Natural killer cell treated with Interleukin-12 subunit alpha and Interleukin-12 subunit beta and Interleukin-15 and Interleukin-18, amount 100 ng/mL, for 72 hours (primary cell): ENCODE data around the gene DEFB114. TPM values are rescaled to one million over a fixed set of nuclear protein-coding genes. Genes with fewer than 3 reads are reported as not detected.

Experiments used
- ATAC-seq, 2 donors: fragments of 150-1000 bp; cut with Tn5 transposase in 1 of 2; sonication (Bioruptor Pico), chemical (Tn5 transposase) in 1 of 2; 2 replicates each; pipeline ENCODE4 v1.10.0; 2021
- DNase-seq: peaks from one replicate; pipeline ENCODE4 v3.0.0; 2022; ENCODE audit warnings: low spot score
- H3K27ac Mint-ChIP-seq, 2 donors: 1 replicate in 1 of 2; 2 replicates in 1 of 2; pipeline ENCODE4 v1.8.0; 2022; ENCODE audit warnings: mixed read lengths in 2 of 2, mild to moderate bottlenecking in 1 of 2, moderate library complexity in 1 of 2
- H3K27me3 Mint-ChIP-seq, 2 donors: 1 replicate in 1 of 2; 2 replicates in 1 of 2; pipeline ENCODE4 v1.8.0; 2022; ENCODE audit warnings: mixed read lengths in 2 of 2
- H3K36me3 Mint-ChIP-seq: one replicate; pipeline ENCODE4 v1.8.0; 2022; ENCODE audit warnings: mixed read lengths
- H3K4me1 Mint-ChIP-seq, 2 donors: 1 replicate in 1 of 2; 2 replicates in 1 of 2; pipeline ENCODE4 v1.8.0; 2022; ENCODE audit warnings: low read depth in 2 of 2, mixed read lengths in 2 of 2, mild to moderate bottlenecking in 1 of 2
- H3K4me3 Mint-ChIP-seq: one replicate; pipeline ENCODE4 v1.8.0; 2022; ENCODE audit warnings: mixed read lengths
- H3K9me3 Mint-ChIP-seq: 2 replicates; pipeline ENCODE4 v1.8.0; 2022; ENCODE audit warnings: mixed read lengths
- total RNA-seq, 2 donors: library from RNA; stranded (reverse); gene quantifications; one replicate each; pipeline ENCODE4 v1.2.3, GENCODE V29; 2022

DEFB114 gene, protein sequence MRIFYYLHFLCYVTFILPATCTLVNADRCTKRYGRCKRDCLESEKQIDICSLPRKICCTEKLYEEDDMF
- total RNA-seq = not detected

DNA sequence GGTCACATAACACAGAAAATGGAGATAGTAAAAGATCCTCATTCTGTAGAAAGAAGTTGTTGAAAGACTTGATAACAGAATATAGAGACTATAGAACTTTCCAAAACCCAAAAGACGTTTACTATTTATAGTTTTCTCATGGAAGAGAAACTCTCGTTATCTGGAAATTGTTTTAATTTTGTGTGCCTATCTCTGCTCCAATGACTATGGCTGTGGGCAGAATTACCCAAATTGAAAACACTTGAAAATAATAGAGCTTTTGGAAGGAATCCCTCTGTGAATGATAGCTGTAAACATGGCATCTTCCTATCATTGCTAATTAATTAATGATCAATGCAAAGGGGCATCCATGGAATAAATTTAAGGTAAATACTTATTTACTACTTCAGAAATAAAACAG, at the start of gene DEFB114:
DEFB114 (minus strand) TSS at position 101 of the 400 bp plus-strand sequence; CDS start at position 42, 59 bp downstream.
- no peak within 1 kb of the TSS for H3K27ac Mint-ChIP-seq
- ATAC-seq (no peak), DNase-seq (no peak)
- no peaks in the 10 kb centered on the region for H3K4me1 Mint-ChIP-seq
- H3K4me3 Mint-ChIP-seq = no peak within 1 kb of the TSS
- no peaks in the 10 kb centered on the region for H3K36me3 Mint-ChIP-seq
- H3K27me3 Mint-ChIP-seq = no peaks in the 10 kb centered on the region
- no peaks in the 10 kb centered on the region for H3K9me3 Mint-ChIP-seq

DNA sequence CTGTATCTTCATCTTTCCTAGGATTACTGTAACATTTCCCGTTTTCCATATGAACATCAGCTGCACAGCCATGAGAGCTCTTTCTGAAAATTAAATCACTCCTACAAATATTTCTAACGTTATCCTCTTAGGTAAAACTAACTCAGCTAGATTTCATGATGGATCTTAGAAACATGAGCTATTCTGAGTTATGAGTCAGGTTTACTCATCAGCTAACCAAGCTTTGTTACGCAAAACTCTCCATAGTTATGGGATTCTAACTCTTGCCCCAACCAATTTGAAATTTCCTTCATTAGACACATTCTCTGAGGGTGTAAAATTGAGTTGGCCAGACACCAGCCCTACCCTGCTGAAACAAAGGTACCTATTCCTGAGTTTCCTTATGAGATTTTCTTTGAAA, 43.9 kb upstream of the DEFB114 start:
- no peak for DNase-seq
- Mint-ChIP-seq H3K36me3 (no peaks in the 10 kb centered on the region), H3K4me1 (no peaks in the 10 kb centered on the region), H3K4me3 (no peak overlapping the region), H3K9me3 (peaks cover 8% of the 10 kb centered on the region), H3K27ac (no peak overlapping the region), H3K27me3 (no peaks in the 10 kb centered on the region)
- ATAC-seq = no peak

DNA sequence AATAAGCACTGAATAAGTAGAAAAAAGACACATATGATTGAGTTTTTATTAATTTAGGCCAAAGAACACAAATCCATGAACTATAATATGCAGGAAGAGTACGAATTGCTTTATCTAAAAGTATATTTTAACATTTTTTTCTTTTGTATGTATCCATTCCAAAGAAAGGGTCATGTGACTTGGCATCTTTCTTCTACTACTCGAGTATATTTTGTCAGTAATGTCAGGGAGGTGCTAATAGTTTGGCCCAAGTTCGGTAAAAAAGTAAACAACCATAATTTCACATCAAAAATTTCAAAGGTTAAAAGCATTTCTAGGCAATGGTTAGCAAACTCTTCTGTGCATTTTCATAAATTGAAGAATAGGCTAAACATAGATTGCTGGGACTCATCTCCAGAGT, 39.2 kb upstream of the DEFB114 start:
- no peaks in the 10 kb centered on the region for H3K4me1 Mint-ChIP-seq
- peaks cover 6% of the 10 kb centered on the region for H3K9me3 Mint-ChIP-seq
- no peak for DNase-seq
- H3K36me3 Mint-ChIP-seq = no peaks in the 10 kb centered on the region
- no peak overlapping the region for H3K27ac Mint-ChIP-seq
- H3K27me3 Mint-ChIP-seq = no peaks in the 10 kb centered on the region
- no peak overlapping the region for H3K4me3 Mint-ChIP-seq
- no peak for ATAC-seq

DNA sequence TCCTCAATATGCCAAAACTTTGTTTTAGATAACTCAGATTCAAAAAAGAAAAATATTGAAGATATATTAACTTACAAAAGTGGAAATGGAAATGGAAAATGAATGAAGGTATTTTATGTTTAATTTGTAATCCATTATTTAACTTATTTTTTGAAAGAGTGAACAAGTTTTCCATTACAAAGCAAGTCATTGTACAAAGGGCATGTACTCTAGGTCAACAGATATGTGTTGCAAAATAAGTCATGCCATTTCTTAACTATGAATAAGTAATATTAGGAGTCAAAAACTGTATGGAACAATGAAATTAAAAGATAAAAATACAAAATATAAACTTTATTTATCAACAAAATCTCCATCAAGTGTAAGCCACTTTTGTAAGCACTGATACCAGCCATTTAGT, 31.3 kb upstream of the DEFB114 start:
- H3K4me3 Mint-ChIP-seq = no peak overlapping the region
- H3K36me3 Mint-ChIP-seq = no peaks in the 10 kb centered on the region
- H3K27ac Mint-ChIP-seq = no peak overlapping the region
- ATAC-seq = no peak
- H3K9me3 Mint-ChIP-seq = peaks cover 9% of the 10 kb centered on the region
- DNase-seq = no peak
- H3K27me3 Mint-ChIP-seq = no peaks in the 10 kb centered on the region
- no peaks in the 10 kb centered on the region for H3K4me1 Mint-ChIP-seq

DNA sequence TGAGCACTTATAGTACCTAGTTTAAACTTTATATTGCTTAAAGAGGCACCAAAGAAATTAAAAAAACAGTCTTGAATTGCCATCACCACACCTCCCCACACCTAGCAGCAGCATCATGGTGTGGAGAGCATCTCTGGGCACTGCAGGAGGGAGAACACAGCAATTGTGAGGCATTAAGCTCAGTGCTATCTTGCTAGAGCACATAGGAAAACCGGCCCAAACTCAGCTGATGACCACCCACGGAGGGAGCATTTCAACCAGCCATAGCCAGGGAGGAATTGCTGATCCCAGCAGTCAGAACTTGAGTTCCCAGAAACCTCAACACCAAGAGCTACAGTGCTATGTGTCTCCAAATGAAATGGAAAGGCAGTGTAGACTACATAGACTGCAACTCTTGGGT, 24.9 kb upstream of the DEFB114 start:
- DNase-seq (no peak), ATAC-seq (no peak)
- no peaks in the 10 kb centered on the region for H3K27me3 Mint-ChIP-seq
- H3K4me1 Mint-ChIP-seq = no peaks in the 10 kb centered on the region
- H3K36me3 Mint-ChIP-seq = no peaks in the 10 kb centered on the region
- no peak overlapping the region for H3K27ac Mint-ChIP-seq
- H3K9me3 Mint-ChIP-seq = peaks cover 9% of the 10 kb centered on the region
- no peak overlapping the region for H3K4me3 Mint-ChIP-seq

DNA sequence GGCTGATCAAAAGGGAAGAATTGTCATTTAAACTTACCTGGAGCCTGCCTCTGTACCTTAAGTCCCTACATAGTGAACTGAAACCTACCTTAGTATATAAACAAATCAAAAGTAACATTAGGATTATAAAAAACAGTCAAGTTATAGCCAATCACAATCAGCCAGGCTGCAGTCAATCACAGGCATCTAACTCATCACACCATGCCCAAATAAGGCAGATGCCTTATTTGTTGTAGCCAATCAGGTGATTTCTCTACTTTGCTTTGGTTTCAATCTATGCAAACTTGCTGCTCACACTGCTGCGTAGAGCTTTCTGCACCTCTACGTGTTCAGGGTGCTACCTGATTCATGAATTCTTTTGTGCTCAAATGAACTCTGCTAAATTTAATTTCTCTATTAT, 23.8 kb upstream of the DEFB114 start:
- H3K27ac Mint-ChIP-seq = no peak overlapping the region
- no peak for ATAC-seq

DNA sequence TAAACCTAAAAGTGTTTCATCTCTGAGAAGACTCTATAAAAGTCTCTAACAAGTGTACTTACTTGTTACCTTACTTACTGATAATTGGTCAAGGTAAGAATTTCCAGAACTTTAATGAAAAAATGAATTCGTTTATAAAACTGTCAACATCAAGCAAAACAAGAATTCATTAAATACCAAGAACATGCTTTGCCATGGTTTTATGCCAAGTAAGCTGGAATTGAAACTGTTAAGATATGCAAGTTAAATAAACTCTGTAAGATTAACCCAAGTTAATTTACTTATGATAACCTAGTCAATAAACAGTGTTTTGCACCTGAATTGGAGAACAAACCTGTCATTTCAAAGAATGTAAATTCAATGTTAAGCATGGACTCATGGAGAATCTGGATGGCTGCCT, 22.6 kb upstream of the DEFB114 start:
- Mint-ChIP-seq H3K9me3 (peaks cover 5% of the 10 kb centered on the region), H3K27me3 (no peaks in the 10 kb centered on the region), H3K36me3 (no peaks in the 10 kb centered on the region), H3K27ac (no peak overlapping the region), H3K4me1 (no peaks in the 10 kb centered on the region), H3K4me3 (no peak overlapping the region)
- no peak for DNase-seq
- no peak for ATAC-seq

More for the DNA sequence above, 23.8 kb upstream of the DEFB114 start:
- H3K27me3 Mint-ChIP-seq = no peaks in the 10 kb centered on the region
- peaks cover 9% of the 10 kb centered on the region for H3K9me3 Mint-ChIP-seq
- no peak overlapping the region for H3K4me3 Mint-ChIP-seq
- no peak for DNase-seq
- no peaks in the 10 kb centered on the region for H3K36me3 Mint-ChIP-seq
- H3K4me1 Mint-ChIP-seq = no peaks in the 10 kb centered on the region

DNA sequence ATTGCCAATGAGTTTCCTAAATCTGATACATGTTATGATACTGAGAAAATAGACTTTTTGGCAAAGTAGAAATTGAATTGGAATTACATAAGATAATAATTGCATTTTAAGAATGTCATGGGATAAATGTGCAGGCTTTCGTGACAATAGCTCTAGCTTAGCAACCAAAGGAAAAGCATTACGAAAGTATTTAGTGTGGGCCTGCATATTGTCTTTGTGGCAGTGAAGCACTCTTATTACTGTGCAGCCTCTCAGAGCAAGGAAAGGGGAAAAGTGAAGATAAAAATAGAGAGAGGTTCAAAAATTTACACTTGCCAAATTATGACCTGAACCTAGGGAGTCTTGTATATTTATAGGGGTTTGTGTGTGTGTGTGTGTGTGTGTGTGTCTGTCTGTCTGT, 18.1 kb upstream of the DEFB114 start:
- DNase-seq = no peak
- no peak overlapping the region for H3K27ac Mint-ChIP-seq
- H3K27me3 Mint-ChIP-seq = no peaks in the 10 kb centered on the region
- peaks cover 6% of the 10 kb centered on the region for H3K9me3 Mint-ChIP-seq
- H3K4me3 Mint-ChIP-seq = no peak overlapping the region
- no peak for ATAC-seq
- peaks cover 0 to 2% of the 10 kb centered on the region in 2 donors for H3K4me1 Mint-ChIP-seq
- H3K36me3 Mint-ChIP-seq = no peaks in the 10 kb centered on the region

DNA sequence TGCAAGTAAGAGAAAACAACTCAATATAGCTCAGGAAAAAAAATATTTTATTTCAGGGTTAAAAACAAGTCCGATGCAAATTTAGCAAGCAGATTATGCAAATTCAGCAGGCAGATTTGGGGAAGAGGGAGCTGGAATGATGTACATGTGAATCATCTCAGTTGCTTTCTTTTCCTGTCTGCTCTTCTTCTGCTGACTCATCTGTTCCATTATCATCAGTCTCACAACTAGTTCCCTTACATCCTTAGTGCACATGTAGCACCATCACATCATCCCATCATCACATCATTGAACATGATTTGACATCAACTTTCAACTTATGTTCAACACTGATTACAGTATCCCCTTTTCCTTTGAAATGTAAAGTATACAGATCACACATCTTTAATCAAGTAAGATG, 16.9 kb upstream of the DEFB114 start:
- Mint-ChIP-seq H3K4me1 (peaks cover 0 to 2% of the 10 kb centered on the region in 2 donors), H3K27ac (no peak overlapping the region), H3K4me3 (no peak overlapping the region), H3K27me3 (no peaks in the 10 kb centered on the region), H3K9me3 (peaks cover 6% of the 10 kb centered on the region), H3K36me3 (no peaks in the 10 kb centered on the region)
- ATAC-seq = no peak
- DNase-seq = no peak

DNA sequence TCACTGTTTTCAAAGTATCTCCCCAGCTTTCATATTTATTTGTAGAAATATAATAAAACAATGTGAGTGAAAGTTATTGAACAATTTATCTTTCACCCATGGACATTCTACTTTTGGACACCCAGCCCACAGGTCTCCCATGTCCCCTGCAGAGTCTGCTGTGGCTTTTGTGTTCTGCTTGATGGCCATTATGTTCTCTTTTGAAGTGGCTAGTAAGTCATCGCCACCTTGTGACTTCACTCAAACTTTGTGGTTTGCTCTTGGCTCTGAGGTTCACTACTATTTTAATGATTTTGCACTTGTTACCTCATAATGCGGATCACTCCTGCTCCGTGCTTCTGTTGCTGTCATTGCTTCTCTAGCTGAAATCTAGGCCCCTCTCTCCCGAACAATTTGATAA, 15.6 kb upstream of the DEFB114 start:
- H3K36me3 Mint-ChIP-seq = no peaks in the 10 kb centered on the region
- H3K9me3 Mint-ChIP-seq = peaks cover 6% of the 10 kb centered on the region
- no peaks in the 10 kb centered on the region for H3K27me3 Mint-ChIP-seq
- H3K4me1 Mint-ChIP-seq = peaks cover 0 to 2% of the 10 kb centered on the region in 2 donors
- H3K27ac Mint-ChIP-seq = no peak overlapping the region
- DNase-seq = no peak
- no peak for ATAC-seq
- H3K4me3 Mint-ChIP-seq = no peak overlapping the region

DNA sequence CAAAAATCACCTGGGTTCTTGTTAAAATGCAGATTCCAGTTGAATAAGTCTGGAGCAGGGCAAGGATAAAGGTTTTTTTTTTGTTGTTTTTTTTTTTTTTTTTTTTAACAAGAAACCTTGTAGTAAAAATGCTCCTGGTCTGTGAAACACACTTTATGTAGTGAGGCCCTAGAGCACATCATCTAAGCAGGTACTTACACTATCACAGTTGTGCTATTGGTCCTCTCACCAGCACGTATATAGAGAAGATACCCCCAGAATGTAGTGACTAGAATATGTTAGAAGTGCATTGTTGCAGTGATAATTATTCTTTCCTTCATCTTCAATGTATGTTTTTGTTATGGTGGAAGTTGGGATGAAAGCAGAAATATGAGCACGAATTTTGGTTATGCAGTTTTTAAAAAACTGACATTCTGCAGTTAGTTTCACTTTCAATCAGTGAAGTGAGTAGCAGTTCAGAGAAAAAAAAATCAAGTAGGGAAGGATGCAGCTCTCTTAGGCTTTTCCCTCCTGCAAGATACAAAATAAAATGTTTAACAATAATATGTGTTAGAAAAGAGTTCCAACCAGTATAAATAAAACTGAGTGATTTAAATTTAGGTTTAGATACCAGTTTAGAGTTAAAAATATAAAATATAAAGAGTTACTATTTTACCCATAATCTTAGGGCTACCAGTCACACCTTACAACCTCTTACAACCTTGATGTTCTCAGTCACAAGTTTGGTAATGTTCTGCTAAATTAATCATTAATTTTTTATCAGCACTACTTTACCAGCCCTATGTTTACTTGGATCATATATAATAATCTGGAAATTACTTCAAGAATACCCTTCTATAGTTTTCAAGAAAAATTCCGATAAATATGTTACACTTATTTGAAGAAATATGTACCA, 14.6 kb upstream of the DEFB114 start:
- peaks cover 6% of the 10 kb centered on the region for H3K9me3 Mint-ChIP-seq
- no peak for ATAC-seq
- no peaks in the 10 kb centered on the region for H3K27me3 Mint-ChIP-seq
- H3K4me1 Mint-ChIP-seq = peaks cover 0 to 2% of the 10 kb centered on the region in 2 donors
- no peak overlapping the region for H3K4me3 Mint-ChIP-seq
- no peak overlapping the region for H3K27ac Mint-ChIP-seq
- DNase-seq = no peak
- no peaks in the 10 kb centered on the region for H3K36me3 Mint-ChIP-seq

DNA sequence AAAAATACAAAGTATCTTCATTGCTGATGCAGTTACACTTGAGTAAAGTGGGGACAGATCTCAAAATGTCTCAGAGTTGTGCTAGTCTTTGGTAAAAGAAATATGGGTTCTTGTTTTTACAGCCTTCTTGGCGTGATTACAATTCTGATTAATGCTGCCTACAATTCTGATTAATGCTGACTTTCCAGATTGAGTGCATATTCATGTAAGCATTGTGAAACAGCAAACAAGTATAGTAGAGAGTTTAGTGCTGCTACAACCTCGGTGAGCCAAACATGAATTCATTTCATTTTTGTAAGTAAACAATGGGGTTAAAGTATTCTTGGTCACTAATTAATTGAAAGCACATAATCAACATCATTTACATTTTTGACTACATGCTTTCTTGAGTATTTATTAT, 5.6 kb upstream of the DEFB114 start, which contains the start of gene DEFB113:
DEFB113 (minus strand) TSS at position 21 of the 400 bp plus-strand sequence; CDS start at position 21, 0 bp downstream.
- Mint-ChIP-seq H3K4me1 (no peaks in the 10 kb centered on the region), H3K36me3 (no peaks in the 10 kb centered on the region), H3K4me3 (no peak within 1 kb of the TSS), H3K9me3 (peaks cover 3% of the 10 kb centered on the region), H3K27me3 (no peaks in the 10 kb centered on the region), H3K27ac (no peak within 1 kb of the TSS)
- DNase-seq (no peak), ATAC-seq (no peak)

DNA sequence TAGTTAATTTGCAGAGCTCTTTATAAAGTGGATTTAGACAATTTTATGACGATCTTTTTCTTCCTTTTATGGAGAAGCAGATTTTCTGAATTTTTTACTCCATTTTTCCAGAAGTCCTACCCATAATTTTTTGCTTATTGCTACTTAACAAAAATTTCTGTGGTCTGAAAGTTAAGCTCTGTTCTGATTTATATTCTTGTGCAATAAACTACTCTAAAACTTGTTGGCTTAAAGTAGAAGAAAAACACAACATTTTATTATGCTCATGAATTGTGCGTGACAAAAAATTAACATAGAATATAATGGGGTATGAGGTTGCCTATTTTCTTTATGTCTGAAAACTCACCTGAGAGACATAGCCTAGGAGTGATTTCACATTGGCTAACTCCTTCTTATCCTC, 2.9 kb upstream of the DEFB114 start:
- ATAC-seq (no peak), DNase-seq (no peak)
- no peaks in the 10 kb centered on the region for H3K36me3 Mint-ChIP-seq
- H3K9me3 Mint-ChIP-seq = no peaks in the 10 kb centered on the region
- no peak overlapping the region for H3K4me3 Mint-ChIP-seq
- H3K27me3 Mint-ChIP-seq = no peaks in the 10 kb centered on the region
- H3K4me1 Mint-ChIP-seq = no peaks in the 10 kb centered on the region
- H3K27ac Mint-ChIP-seq = no peak overlapping the region

DNA sequence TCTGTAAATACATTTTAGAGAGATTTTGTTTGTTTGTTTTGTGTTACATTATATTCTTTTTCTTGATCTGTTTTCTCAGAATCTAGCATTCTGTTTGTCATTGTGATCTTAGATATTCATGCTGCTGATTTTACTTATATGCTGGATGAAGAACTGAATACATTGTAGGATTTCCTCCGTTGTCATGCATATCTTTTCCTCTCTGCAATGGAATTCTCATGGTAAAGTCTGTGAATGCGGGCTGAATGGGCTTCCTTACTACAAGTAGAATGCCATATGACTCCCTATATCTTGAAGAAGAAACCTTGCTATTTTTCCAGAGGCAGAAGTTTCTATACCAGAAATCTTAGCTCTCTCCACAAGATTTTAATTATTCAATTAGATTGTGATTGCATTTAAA, 2.4 kb upstream of the DEFB114 start:
- ATAC-seq (no peak), DNase-seq (no peak)
- H3K4me3 Mint-ChIP-seq = no peak overlapping the region
- no peak overlapping the region for H3K27ac Mint-ChIP-seq
- no peaks in the 10 kb centered on the region for H3K27me3 Mint-ChIP-seq
- no peaks in the 10 kb centered on the region for H3K9me3 Mint-ChIP-seq
- H3K36me3 Mint-ChIP-seq = no peaks in the 10 kb centered on the region
- H3K4me1 Mint-ChIP-seq = no peaks in the 10 kb centered on the region
